Endothelial cell of umbilical vein (primary cell): ENCODE measurements around the gene FANCI. TPM values are rescaled to one million over a fixed set of nuclear protein-coding genes. Genes with fewer than 3 reads are reported as not detected.

Experiments used
- BruUV-seq: library from RNA; stranded (reverse); fragments of 400-500 nt; replicated peaks from 2 replicates; lab custom pipeline; 2021; lab: Mats Ljungman, UMichigan
- CTCF ChIA-PET: fragments of 300-600, 350-600 bp; sonication (Branson Sonifier 250); formaldehyde crosslinking; loops from one replicate; lab custom pipeline; 2021; ENCODE audit warnings: antibody characterized with exemption, inconsistent platforms; lab: Charles Lee
- POLR2A ChIA-PET: fragments of 300-600, 350-600 bp; sonication (Branson Sonifier 250); formaldehyde crosslinking; loops from one replicate; lab custom pipeline; 2021; ENCODE audit warnings: antibody characterized with exemption, inconsistent platforms; lab: Charles Lee
- DNase-seq: peaks from one replicate; pipeline ENCODE4 v3.0.0-alpha.2; 2011; ENCODE audit warnings: low read depth, low spot score
- FAIRE-seq: peaks from 2 replicates; lab custom pipeline; 2011; peaks lifted over from hg19 to GRCh38; lab: Jason Lieb, UNC
- H2AFZ ChIP-seq: 2 replicates; pipeline ENCODE4 v1.6.0; 2012; ENCODE audit warnings: low read depth, low read length, control low read depth, inconsistent platforms
- H3K27ac ChIP-seq: 2 replicates; pipeline ENCODE4 v1.5.1; 2011; ENCODE audit warnings: low read depth, mild to moderate bottlenecking, control low read depth, low read length, moderate library complexity; ENCODE audit not compliant: insufficient read depth
- H3K27me3 ChIP-seq, 2 experiments: 2 replicates each; pipeline versions ENCODE4 v1.6.0 to v1.6.1; 2011; ENCODE audit warnings: low read length in 2 of 2, mixed read lengths in 1 of 2; ENCODE audit not compliant: control insufficient read depth in 2 of 2, insufficient read depth in 2 of 2
- H3K36me3 ChIP-seq, 2 experiments: 2 replicates in 1 of 2; 3 replicates in 1 of 2; pipeline ENCODE4 v1.5.1; 2011; ENCODE audit warnings: low read length in 2 of 2, mild to moderate bottlenecking in 1 of 2, moderate library complexity in 1 of 2; ENCODE audit not compliant: control insufficient read depth in 2 of 2, insufficient read depth in 2 of 2; ENCODE audit errors: extremely low read depth in 1 of 2
- H3K4me1 ChIP-seq: 3 replicates; pipeline ENCODE4 v1.5.1; 2011; ENCODE audit warnings: mild to moderate bottlenecking, low read length; ENCODE audit not compliant: control insufficient read depth, insufficient read depth; ENCODE audit errors: extremely low read depth
- H3K4me2 ChIP-seq: 2 replicates; pipeline ENCODE4 v1.6.1; 2011; ENCODE audit warnings: low read length, control low read depth, mixed read lengths; ENCODE audit not compliant: insufficient read depth
- H3K4me3 ChIP-seq, 3 experiments: fragments of 200-600 bp in 1 of 3; sonication (generic), shearing (Covaris generic) in 1 of 3; replicated peaks in 1 of 3; 2 replicates each; pipeline ENCODE4 v1.5.1; 2011 to 2016; ENCODE audit warnings: control low read depth in 3 of 3, low read length in 3 of 3, mild to moderate bottlenecking in 2 of 3, inconsistent platforms in 1 of 3, low read depth in 1 of 3, moderate library complexity in 1 of 3; ENCODE audit not compliant: insufficient read depth in 1 of 3
- H3K79me2 ChIP-seq: 2 replicates; pipeline ENCODE4 v1.6.0; 2012; ENCODE audit warnings: low read length, inconsistent platforms; ENCODE audit not compliant: control insufficient read depth, insufficient read depth
- H3K9ac ChIP-seq: replicated peaks from 2 replicates; pipeline ENCODE3; 2011; ENCODE audit warnings: low read length, control low read depth; ENCODE audit not compliant: insufficient read depth; ENCODE audit errors: extremely low read depth
- H3K9me1 ChIP-seq: replicated peaks from 3 replicates; pipeline ENCODE4 v1.6.0; 2011; ENCODE audit warnings: mild to moderate bottlenecking, low read length; ENCODE audit not compliant: control insufficient read depth, insufficient read depth; ENCODE audit errors: extremely low read depth
- H3K9me3 ChIP-seq: replicated peaks from 2 replicates; pipeline ENCODE4 v1.5.1; 2012; ENCODE audit warnings: low read length, inconsistent platforms; ENCODE audit not compliant: control insufficient read depth, insufficient read depth
- H4K20me1 ChIP-seq: replicated peaks from 2 replicates; pipeline ENCODE3; 2011; ENCODE audit warnings: mild to moderate bottlenecking, low read length; ENCODE audit not compliant: control insufficient read depth, insufficient read depth; ENCODE audit errors: extremely low read depth
- EZH2 ChIP-seq: IDR thresholded peaks from 2 replicates; pipeline ENCODE4 v1.6.1; 2012; ENCODE audit warnings: borderline replicate concordance, low read depth, mild to moderate bottlenecking, moderate library complexity, low read length, inconsistent platforms; ENCODE audit not compliant: severe bottlenecking
- FOS ChIP-seq: IDR thresholded peaks from 2 replicates; pipeline ENCODE4 v1.6.1; 2011; ENCODE audit warnings: mild to moderate bottlenecking, low read length, moderate library complexity, borderline replicate concordance; ENCODE audit not compliant: insufficient read depth
- GATA2 ChIP-seq: IDR thresholded peaks from 2 replicates; pipeline ENCODE4 v1.7.0; 2011; ENCODE audit warnings: low read depth, mild to moderate bottlenecking, moderate library complexity, mixed read lengths, low read length; ENCODE audit not compliant: insufficient read length, insufficient read depth
- JUN ChIP-seq: IDR thresholded peaks from 2 replicates; pipeline ENCODE4 v1.6.1; 2011; ENCODE audit warnings: borderline replicate concordance, low read depth; ENCODE audit not compliant: insufficient read length, insufficient read depth
- MYC ChIP-seq: IDR thresholded peaks from one replicate; pipeline ENCODE4 v1.6.1; 2011; ENCODE audit warnings: mild to moderate bottlenecking, low read depth, low read length
- POLR2A ChIP-seq: IDR thresholded peaks from 2 replicates; pipeline ENCODE4 v1.6.1; 2012; ENCODE audit warnings: low read depth, mild to moderate bottlenecking, control low read depth, low read length
- POLR2AphosphoS5 ChIP-seq: IDR thresholded peaks from 2 replicates; pipeline ENCODE4 v1.6.1; 2012; ENCODE audit warnings: low read depth, mild to moderate bottlenecking, control low read depth, low read length, moderate library complexity; ENCODE audit not compliant: insufficient read depth
- dilution Hi-C: fragments of 300-500 bp; cut with MboI; formaldehyde crosslinking; loops from one replicate; pipeline ENCODE4 v1.15.0; 2019; ENCODE audit warnings: low sequenced_read_pairs; ENCODE audit not compliant: extremely low pct_ligation_motif_present
- intact Hi-C: fragments of 100-400 bp; cut with micrococcal nuclease; formaldehyde crosslinking; loops from one replicate; pipeline ENCODE4 v1.10.0; 2022
- polyA plus RNA-seq, 4 experiments: library from polyadenylated mRNA; depleted of rRNA in 3 of 4; stranded (reverse) in 3 of 4; unstranded in 1 of 4; fragments of >200 nt; gene quantifications; 2 replicates each; pipeline versions ENCODE4 v1.2.1 to v1.2.3, GENCODE V29; 2011 to 2012; ENCODE audit warnings: missing spikeins in 1 of 4
- total RNA-seq: library from RNA; stranded (reverse); gene quantifications from 2 replicates; pipeline ENCODE4 v1.2.3, GENCODE V29; 2021
- TF ChIP-seq, protein P1 (sequence below), 2 donors: IDR thresholded peaks; 1 replicate in 1 of 2; 2 replicates in 1 of 2; pipeline ENCODE4 v1.5.1; 2011; ENCODE audit warnings: low read length in 2 of 2, mild to moderate bottlenecking in 2 of 2, moderate library complexity in 2 of 2, control low read depth in 1 of 2, inconsistent platforms in 1 of 2, low read depth in 1 of 2; ENCODE audit not compliant: insufficient read depth in 1 of 2; ENCODE audit errors: extremely low read depth in 1 of 2
- TF ChIP-seq, protein P2 (sequence below): IDR thresholded peaks from 2 replicates; pipeline ENCODE4 v1.6.1; 2011; ENCODE audit not compliant: insufficient read depth, insufficient read length

The FANCI gene
- total and polyA plus RNA-seq, 2 donors (not counting 3 experiments of a cell fraction or from before 2014, with no cell fraction given) = 10.8 to 74.7 TPM

DNA sequence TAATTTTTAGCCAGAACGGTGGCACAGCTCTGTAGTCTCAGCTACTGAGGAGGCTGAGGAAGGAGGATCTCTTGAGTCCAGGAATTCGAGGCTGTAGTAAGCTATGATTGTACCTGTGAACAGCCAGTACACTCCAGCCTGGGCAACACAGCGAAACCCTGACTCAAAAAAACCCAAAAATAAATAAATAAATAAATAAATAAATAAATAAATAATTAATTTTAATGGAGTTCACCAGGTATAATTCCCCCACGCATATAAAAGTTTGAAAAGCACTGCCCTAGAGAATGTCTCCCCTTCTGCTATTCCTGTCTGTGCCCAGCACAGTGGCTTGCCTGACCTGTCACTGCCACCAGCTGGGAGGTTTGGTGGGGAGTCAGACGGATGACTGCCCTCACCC, 18.2 kb upstream of the FANCI start:
- no peaks in the 10 kb centered on the region for H3K4me1 ChIP-seq
- no peak overlapping the region for H3K27ac ChIP-seq
- H3K9me1 ChIP-seq = no peaks in the 10 kb centered on the region
- H3K4me2 ChIP-seq = no peak overlapping the region
- H2AFZ ChIP-seq = no peak overlapping the region
- FAIRE-seq (no peak), DNase-seq (no peak)
- H4K20me1 ChIP-seq = no peaks in the 10 kb centered on the region
- no peak overlapping the region for H3K9ac ChIP-seq
- H3K9me3 ChIP-seq = no peaks in the 10 kb centered on the region
- H3K79me2 ChIP-seq = no peaks in the 10 kb centered on the region
- H3K4me3 ChIP-seq = no peak overlapping the region
- ChIA-PET POLR2A (no interaction called here), CTCF (interaction anchor here (5.1 kb wide), 1 partner anchor 19 kb away, joined by 38 read pairs; no protein-coding TSS in a partner anchor)
- TF ChIP-seq, protein P1, sequence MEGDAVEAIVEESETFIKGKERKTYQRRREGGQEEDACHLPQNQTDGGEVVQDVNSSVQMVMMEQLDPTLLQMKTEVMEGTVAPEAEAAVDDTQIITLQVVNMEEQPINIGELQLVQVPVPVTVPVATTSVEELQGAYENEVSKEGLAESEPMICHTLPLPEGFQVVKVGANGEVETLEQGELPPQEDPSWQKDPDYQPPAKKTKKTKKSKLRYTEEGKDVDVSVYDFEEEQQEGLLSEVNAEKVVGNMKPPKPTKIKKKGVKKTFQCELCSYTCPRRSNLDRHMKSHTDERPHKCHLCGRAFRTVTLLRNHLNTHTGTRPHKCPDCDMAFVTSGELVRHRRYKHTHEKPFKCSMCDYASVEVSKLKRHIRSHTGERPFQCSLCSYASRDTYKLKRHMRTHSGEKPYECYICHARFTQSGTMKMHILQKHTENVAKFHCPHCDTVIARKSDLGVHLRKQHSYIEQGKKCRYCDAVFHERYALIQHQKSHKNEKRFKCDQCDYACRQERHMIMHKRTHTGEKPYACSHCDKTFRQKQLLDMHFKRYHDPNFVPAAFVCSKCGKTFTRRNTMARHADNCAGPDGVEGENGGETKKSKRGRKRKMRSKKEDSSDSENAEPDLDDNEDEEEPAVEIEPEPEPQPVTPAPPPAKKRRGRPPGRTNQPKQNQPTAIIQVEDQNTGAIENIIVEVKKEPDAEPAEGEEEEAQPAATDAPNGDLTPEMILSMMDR (IDR thresholded peaks at IDR 0.05; ENCODE audit: extremely low read depth in 1 of 2, insufficient read depth in 1 of 2, low read depth in 1 of 2, low read length in 2 of 2) = no peak
- TF ChIP-seq FOS (no peak), MYC (no peak), POLR2AphosphoS5 (no peak), JUN (no peak), POLR2A (no peak), EZH2 (no peak), GATA2 (no peak)
- TF ChIP-seq, protein P2, sequence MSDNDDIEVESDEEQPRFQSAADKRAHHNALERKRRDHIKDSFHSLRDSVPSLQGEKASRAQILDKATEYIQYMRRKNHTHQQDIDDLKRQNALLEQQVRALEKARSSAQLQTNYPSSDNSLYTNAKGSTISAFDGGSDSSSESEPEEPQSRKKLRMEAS = no peak
- intact Hi-C loops = no loop called here
- peaks cover 0 to 2% of the 10 kb centered on the region in 2 experiments for H3K27me3 ChIP-seq
- dilution Hi-C loops = no loop called here
- no peaks in the 10 kb centered on the region for H3K36me3 ChIP-seq
- no TSS peak for BruUV-seq
